GM18870 (cell line): ENCODE results near the gene GUCY1A2.
"Not testable (repeated sequence)": the region's sequence is repeated elsewhere in the genome, so short reads cannot be mapped to it uniquely, and the experiment has no call there.

ENCODE experiments used
- ATAC-seq: cut with Tn5 transposase; IDR thresholded peaks from one replicate; pipeline ENCODE4 v1.9.1; 2021; ENCODE audit warnings: moderate library complexity; ENCODE audit not compliant: unreplicated experiment

GUCY1A2 gene

GRCh38 chr11:106950067-106950491, 68.2 kb downstream of the GUCY1A2 start:
- no peak for ATAC-seq

- ATAC-seq = no peak
Observed at GRCh38 chr11:106943089-106943488, 75.2 kb downstream of the GUCY1A2 start.

GRCh38 chr11:106939157-106939556, 79.1 kb downstream of the GUCY1A2 start:
- ATAC-seq = no peak

- ATAC-seq = no peak
Observed at GRCh38 chr11:106937111-106937510, 81.2 kb downstream of the GUCY1A2 start.

GRCh38 chr11:106925245-106925644, 93.0 kb downstream of the GUCY1A2 start:
- no peak for ATAC-seq

GRCh38 chr11:106920899-106921509, 97.3 kb downstream of the GUCY1A2 start:
- ATAC-seq = no peak

- peak; percentile 74 for ATAC-seq
Observed at GRCh38 chr11:106917973-106918372, 100.3 kb downstream of the GUCY1A2 start.

- no peak for ATAC-seq
Observed at GRCh38 chr11:106914409-106914808, 103.9 kb downstream of the GUCY1A2 start.

GRCh38 chr11:106913141-106913540, 105.1 kb downstream of the GUCY1A2 start:
- ATAC-seq = no peak

- no peak for ATAC-seq
Observed at GRCh38 chr11:106904826-106905225, 113.5 kb downstream of the GUCY1A2 start.

GRCh38 chr11:106889718-106890117, 128.6 kb downstream of the GUCY1A2 start:
- ATAC-seq = no peak

GRCh38 chr11:106888386-106888785, 129.9 kb downstream of the GUCY1A2 start:
- no peak for ATAC-seq

- not testable (repeated sequence) for ATAC-seq
Observed at GRCh38 chr11:106883693-106884092, 134.6 kb downstream of the GUCY1A2 start.

GRCh38 chr11:106879832-106880546, 138.3 kb downstream of the GUCY1A2 start:
- ATAC-seq = no peak

- no peak for ATAC-seq
Observed at GRCh38 chr11:106879029-106879428, 139.2 kb downstream of the GUCY1A2 start.

- ATAC-seq = no peak
Observed at GRCh38 chr11:106875013-106875412, 143.3 kb downstream of the GUCY1A2 start.

GRCh38 chr11:106872246-106872645, 146.0 kb downstream of the GUCY1A2 start:
- ATAC-seq = no peak

GRCh38 chr11:106858200-106858599, 160.1 kb downstream of the GUCY1A2 start:
- no peak for ATAC-seq

GRCh38 chr11:106856566-106856965, 161.7 kb downstream of the GUCY1A2 start:
- no peak for ATAC-seq

- no peak for ATAC-seq
Observed at GRCh38 chr11:106854429-106854828, 163.8 kb downstream of the GUCY1A2 start.

GRCh38 chr11:106853850-106854401, 164.3 kb downstream of the GUCY1A2 start:
- ATAC-seq = no peak

- no peak for ATAC-seq
Observed at GRCh38 chr11:106852779-106853178, 165.5 kb downstream of the GUCY1A2 start.
